Measurements from ENCODE around the gene GRAMD2B. TPM values are rescaled to one million over a fixed set of nuclear protein-coding genes. Genes with fewer than 3 reads are reported as not detected.

GRAMD2B gene
- polyA plus RNA-seq, 1 donor from 2014 or later, result not detected

- Histone ChIP-seq H3K79me2 (replicated peaks; ENCODE audit: insufficient read depth, low read length) (no peaks in the 10 kb centered on the region), H3K27me3 (ENCODE audit: insufficient read depth, low read depth, low read length) (no peaks in the 10 kb centered on the region), H3K9ac (ENCODE audit: low read length) (no peak overlapping the region), H3K4me3 (ENCODE audit: low read length) (no peak overlapping the region), H3K9me2 (ENCODE audit: insufficient read depth, low read length) (no peaks in the 10 kb centered on the region), H3K27ac (ENCODE audit: low read length) (no peak overlapping the region), H3K4me2 (ENCODE audit: low read length) (no peak overlapping the region), H4K20me1 (ENCODE audit: insufficient read depth) (no peaks in the 10 kb centered on the region), H3F3A (ENCODE audit: insufficient read depth, low read length, poor library complexity, severe bottlenecking) (no peaks in the 10 kb centered on the region), H3K9me3 (ENCODE audit: low read length) (no peaks in the 10 kb centered on the region), H2AFZ (ENCODE audit: low read depth, low read length) (no peak overlapping the region), H3K36me3 (ENCODE audit: insufficient read depth, low read length) (no peaks in the 10 kb centered on the region)
- TF ChIP-seq POLR2AphosphoS5 (IDR thresholded peaks at IDR 0.05), result no peak
- no peak for TF ChIP-seq EP300 (conservative IDR thresholded peaks at IDR 0.05; ENCODE audit: poor library complexity, severe bottlenecking)
- no peak for TF ChIP-seq MXI1 (conservative IDR thresholded peaks at IDR 0.05; ENCODE audit: poor library complexity, severe bottlenecking)
- TF ChIP-seq SMC3 (conservative IDR thresholded peaks at IDR 0.05; ENCODE audit: poor library complexity), result no peak
- TF ChIP-seq EZH2 (IDR thresholded peaks at IDR 0.05; ENCODE audit: borderline replicate concordance, insufficient read depth, low read length, poor library complexity, severe bottlenecking), result no peak
- TF ChIP-seq, protein P1, sequence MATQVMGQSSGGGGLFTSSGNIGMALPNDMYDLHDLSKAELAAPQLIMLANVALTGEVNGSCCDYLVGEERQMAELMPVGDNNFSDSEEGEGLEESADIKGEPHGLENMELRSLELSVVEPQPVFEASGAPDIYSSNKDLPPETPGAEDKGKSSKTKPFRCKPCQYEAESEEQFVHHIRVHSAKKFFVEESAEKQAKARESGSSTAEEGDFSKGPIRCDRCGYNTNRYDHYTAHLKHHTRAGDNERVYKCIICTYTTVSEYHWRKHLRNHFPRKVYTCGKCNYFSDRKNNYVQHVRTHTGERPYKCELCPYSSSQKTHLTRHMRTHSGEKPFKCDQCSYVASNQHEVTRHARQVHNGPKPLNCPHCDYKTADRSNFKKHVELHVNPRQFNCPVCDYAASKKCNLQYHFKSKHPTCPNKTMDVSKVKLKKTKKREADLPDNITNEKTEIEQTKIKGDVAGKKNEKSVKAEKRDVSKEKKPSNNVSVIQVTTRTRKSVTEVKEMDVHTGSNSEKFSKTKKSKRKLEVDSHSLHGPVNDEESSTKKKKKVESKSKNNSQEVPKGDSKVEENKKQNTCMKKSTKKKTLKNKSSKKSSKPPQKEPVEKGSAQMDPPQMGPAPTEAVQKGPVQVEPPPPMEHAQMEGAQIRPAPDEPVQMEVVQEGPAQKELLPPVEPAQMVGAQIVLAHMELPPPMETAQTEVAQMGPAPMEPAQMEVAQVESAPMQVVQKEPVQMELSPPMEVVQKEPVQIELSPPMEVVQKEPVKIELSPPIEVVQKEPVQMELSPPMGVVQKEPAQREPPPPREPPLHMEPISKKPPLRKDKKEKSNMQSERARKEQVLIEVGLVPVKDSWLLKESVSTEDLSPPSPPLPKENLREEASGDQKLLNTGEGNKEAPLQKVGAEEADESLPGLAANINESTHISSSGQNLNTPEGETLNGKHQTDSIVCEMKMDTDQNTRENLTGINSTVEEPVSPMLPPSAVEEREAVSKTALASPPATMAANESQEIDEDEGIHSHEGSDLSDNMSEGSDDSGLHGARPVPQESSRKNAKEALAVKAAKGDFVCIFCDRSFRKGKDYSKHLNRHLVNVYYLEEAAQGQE (IDR thresholded peaks at IDR 0.05; ENCODE audit: borderline replicate concordance), result no peak
- TF ChIP-seq TAF1 (IDR thresholded peaks at IDR 0.05; ENCODE audit: low read depth), result no peak
- TF ChIP-seq RAD21 (conservative IDR thresholded peaks at IDR 0.05), result no peak
Observed at GRCh38 chr5:126384985-126385384, 38.2 kb upstream of the GRAMD2B start.

DNA sequence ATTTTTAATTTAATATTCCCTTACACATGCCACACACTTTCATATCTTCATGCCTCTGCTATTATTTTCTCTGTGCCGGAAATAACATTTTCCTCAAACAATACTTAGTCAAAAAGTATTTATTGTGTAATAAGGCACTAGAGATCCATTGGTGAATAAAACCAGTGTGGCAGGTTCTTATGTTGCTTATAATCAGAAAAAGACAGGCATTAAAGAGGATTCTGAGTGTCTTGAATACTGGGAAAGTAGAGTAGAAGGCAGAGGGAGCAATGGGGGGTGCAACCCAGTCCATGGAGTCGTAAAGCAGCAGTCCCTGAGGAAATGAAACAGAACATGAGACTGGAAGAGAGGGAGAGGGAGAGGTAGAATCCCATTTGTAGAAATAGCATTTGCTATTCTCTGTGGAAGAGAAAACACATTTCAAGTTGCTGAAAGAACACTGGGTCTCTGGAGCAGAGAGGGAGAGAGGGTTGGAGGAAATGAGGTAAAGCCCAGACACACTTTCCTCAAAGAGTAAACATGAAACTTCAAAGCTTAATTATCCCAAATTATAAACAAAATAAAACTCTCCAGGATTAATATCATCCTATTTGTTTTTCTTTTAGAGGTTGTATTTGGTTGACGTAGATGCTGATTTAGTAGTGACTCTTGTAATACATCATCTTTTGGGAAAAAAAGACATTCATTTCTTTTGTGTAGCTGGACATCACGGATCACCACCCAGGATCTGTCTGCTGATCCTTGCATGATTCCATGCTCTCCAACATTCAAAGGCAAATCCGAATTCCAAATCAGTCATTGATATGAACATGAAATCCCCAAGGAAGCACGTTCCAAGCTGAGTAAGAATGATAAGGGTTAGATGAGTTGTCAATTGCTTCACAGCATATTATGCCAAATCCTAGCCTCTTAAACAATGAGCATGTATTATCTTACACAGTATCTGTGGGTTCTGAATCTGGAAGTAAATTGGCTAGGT is 37.4 kb upstream of the GRAMD2B start:
- Histone ChIP-seq H3K9ac (ENCODE audit: low read length) (no peak overlapping the region), H2AFZ (ENCODE audit: low read depth, low read length) (no peak overlapping the region), H3K4me3 (ENCODE audit: low read length) (no peak overlapping the region)

More for the DNA sequence above, 37.4 kb upstream of the GRAMD2B start:
- Histone ChIP-seq H3F3A (ENCODE audit: insufficient read depth, low read length, poor library complexity, severe bottlenecking) (no peaks in the 10 kb centered on the region), H3K27ac (ENCODE audit: low read length) (no peak overlapping the region), H3K27me3 (ENCODE audit: insufficient read depth, low read depth, low read length) (no peaks in the 10 kb centered on the region), H3K79me2 (replicated peaks; ENCODE audit: insufficient read depth, low read length) (no peaks in the 10 kb centered on the region), H3K9me3 (ENCODE audit: low read length) (no peaks in the 10 kb centered on the region), H3K36me3 (ENCODE audit: insufficient read depth, low read length) (no peaks in the 10 kb centered on the region), H3K9me2 (ENCODE audit: insufficient read depth, low read length) (no peaks in the 10 kb centered on the region), H4K20me1 (ENCODE audit: insufficient read depth) (no peaks in the 10 kb centered on the region), H3K4me2 (ENCODE audit: low read length) (no peak overlapping the region)
- no peak for TF ChIP-seq EZH2 (IDR thresholded peaks at IDR 0.05; ENCODE audit: borderline replicate concordance, insufficient read depth, low read length, poor library complexity, severe bottlenecking)
- TF ChIP-seq MXI1 (conservative IDR thresholded peaks at IDR 0.05; ENCODE audit: poor library complexity, severe bottlenecking), result no peak
- TF ChIP-seq EP300 (conservative IDR thresholded peaks at IDR 0.05; ENCODE audit: poor library complexity, severe bottlenecking), result no peak
- TF ChIP-seq RAD21 (conservative IDR thresholded peaks at IDR 0.05), result no peak
- no peak for TF ChIP-seq SMC3 (conservative IDR thresholded peaks at IDR 0.05; ENCODE audit: poor library complexity)
- TF ChIP-seq POLR2AphosphoS5 (IDR thresholded peaks at IDR 0.05), result no peak
- TF ChIP-seq TAF1 (IDR thresholded peaks at IDR 0.05; ENCODE audit: low read depth), result no peak
- TF ChIP-seq, protein P1 (IDR thresholded peaks at IDR 0.05; ENCODE audit: borderline replicate concordance), result no peak
- TF ChIP-seq CTCF (IDR thresholded peaks at IDR 0.05; ENCODE audit: poor library complexity, severe bottlenecking), result no peak
